ENCODE measurements around the gene PDE6B.

Gene PDE6B

DNA sequence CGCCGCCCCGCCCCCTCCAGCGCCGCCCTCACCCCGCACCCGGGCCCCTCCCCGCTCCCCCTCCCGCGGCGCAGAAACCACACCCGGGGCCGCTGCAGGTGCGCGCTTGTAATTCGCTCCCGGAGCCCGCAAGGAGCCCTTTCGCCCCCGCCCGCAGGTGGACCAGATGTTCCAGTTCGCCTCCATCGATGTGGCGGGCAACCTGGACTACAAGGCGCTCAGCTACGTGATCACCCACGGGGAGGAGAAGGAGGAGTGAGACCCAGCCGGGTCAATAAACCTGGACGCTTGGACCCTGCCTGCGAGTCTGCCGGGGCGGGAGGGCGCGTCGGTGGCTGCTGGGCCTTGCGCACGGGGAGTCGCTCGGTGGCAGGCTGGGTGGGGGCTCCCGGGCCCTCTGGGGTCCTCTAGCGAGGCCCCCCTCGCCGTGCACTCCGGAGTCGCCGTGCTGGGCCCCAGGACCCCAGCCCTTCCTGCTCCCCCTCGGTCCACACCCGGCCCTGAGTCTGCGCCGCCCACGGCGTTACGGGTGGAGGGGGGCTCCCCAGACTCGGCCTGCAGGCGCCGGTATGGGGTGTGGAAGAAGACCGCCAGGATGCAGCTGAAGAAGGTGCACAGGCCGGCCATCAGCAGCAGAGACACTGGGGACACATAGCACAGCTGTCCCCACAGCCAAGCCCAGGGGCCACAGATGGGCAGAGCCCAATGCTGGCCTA lies 56.5 kb downstream of the PDE6B start:
- TF ChIP-seq, protein P1, sequence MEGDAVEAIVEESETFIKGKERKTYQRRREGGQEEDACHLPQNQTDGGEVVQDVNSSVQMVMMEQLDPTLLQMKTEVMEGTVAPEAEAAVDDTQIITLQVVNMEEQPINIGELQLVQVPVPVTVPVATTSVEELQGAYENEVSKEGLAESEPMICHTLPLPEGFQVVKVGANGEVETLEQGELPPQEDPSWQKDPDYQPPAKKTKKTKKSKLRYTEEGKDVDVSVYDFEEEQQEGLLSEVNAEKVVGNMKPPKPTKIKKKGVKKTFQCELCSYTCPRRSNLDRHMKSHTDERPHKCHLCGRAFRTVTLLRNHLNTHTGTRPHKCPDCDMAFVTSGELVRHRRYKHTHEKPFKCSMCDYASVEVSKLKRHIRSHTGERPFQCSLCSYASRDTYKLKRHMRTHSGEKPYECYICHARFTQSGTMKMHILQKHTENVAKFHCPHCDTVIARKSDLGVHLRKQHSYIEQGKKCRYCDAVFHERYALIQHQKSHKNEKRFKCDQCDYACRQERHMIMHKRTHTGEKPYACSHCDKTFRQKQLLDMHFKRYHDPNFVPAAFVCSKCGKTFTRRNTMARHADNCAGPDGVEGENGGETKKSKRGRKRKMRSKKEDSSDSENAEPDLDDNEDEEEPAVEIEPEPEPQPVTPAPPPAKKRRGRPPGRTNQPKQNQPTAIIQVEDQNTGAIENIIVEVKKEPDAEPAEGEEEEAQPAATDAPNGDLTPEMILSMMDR (IDR thresholded peaks at IDR 0.05; ENCODE audit: low read depth, low read length): no peak
- no peak overlapping the region for H3K4me3 ChIP-seq (ENCODE audit: low read depth, low read length)

DNA sequence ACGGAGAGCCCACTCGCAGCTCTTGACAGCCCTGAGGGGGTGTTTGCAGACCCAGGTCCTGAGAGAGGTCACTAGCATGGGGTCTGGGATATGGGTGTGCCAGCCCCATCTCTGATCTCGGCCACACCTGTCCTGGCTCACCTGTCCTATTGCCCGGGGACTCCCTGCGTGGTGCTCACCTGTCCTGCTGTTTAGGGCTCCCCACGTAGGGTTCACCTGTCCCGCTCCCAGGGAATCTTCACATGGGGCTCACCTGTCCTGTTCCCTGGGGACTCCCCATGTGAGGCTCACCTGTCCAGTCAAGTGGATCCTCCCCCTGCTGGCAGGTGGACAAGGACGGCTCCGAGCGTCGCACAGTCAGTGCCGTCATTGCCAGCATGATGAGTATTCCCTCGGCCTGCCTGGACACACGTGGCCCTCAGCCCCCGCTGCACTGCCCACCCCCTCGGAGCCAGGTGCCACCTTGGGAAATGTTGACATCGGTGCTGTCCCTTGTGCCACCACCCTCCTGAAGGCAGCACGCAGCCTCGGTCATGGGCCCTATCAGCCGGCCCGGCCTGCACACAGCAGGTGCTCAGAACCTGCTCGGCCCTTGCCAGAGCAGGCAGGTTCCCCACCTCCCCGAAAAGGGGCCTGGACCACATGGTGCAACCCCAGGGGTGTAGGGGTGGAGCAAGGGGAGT lies 57.3 kb downstream of the PDE6B start:
- TF ChIP-seq, protein P1 (IDR thresholded peaks at IDR 0.05; ENCODE audit: low read depth, low read length): no peak
- H3K4me3 ChIP-seq (ENCODE audit: low read depth, low read length): no peak overlapping the region

DNA sequence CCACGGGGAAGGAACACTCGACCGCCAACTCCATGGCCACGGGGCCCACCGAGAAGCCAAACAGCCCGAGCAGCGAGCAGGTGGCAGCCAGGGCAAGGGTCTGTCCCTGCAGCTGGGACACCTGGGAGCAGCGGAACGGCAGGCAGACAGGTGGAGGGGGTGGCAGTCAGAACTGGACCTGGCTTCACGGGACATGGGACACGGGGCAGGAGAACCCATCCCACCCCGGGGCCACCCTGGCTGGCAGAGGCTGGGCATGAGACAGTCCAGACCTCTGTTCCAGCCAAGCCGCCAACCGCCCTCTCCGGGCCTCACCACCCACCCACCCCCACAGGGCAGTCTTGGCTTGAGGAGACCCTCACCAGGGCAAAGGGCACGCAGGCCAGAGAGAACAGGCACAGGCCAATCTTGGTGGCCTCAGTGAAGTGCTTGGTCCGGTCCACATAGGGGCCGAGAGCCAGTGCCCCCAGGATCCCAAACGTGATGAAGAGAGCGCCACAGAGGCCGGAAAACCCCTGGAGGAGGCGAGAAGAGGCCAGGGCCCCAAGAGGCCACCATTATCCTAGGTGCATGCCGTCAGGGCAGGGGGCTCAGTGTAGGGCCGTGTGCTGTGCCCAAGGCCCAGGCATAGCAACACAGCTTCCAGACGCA lies 58.0 kb downstream of the PDE6B start:
- TF ChIP-seq, protein P1 (IDR thresholded peaks at IDR 0.05; ENCODE audit: low read depth, low read length): no peak
- no peak overlapping the region for H3K4me3 ChIP-seq (ENCODE audit: low read depth, low read length)

DNA sequence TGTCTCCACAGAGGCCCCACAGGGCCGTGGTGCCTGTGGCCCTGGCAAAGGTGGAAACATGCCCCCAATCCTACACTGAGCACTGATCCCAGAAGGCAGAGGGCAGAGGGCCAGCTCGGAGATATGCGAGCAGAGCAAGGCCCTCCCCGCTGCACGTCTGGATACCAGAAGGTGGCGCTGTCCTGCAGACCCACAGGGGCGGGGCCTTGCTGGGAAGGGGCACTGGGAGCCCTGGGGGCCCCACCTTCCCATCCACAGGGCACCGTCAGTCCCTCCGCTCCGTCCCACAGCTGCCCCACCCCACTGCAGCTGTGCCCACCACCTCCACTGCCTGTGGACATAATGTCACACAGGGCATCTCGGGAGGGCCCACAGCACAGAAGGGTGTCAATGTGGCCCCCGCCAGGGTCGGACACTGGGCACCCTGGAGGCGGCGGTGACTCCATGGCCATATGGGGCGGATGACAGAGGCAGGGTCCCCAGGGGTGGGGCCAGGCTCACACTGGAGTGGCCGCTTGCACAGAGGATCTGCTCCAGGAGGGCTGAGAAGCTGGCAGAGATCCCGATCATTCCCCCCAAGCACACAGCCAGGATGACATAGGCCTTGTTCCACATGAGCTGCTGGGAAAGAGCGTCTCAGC lies 58.7 kb downstream of the PDE6B start:
- TF ChIP-seq, protein P1 (IDR thresholded peaks at IDR 0.05; ENCODE audit: low read depth, low read length): peak; percentile 68
- H3K4me3 ChIP-seq (ENCODE audit: low read depth, low read length): no peak overlapping the region

DNA sequence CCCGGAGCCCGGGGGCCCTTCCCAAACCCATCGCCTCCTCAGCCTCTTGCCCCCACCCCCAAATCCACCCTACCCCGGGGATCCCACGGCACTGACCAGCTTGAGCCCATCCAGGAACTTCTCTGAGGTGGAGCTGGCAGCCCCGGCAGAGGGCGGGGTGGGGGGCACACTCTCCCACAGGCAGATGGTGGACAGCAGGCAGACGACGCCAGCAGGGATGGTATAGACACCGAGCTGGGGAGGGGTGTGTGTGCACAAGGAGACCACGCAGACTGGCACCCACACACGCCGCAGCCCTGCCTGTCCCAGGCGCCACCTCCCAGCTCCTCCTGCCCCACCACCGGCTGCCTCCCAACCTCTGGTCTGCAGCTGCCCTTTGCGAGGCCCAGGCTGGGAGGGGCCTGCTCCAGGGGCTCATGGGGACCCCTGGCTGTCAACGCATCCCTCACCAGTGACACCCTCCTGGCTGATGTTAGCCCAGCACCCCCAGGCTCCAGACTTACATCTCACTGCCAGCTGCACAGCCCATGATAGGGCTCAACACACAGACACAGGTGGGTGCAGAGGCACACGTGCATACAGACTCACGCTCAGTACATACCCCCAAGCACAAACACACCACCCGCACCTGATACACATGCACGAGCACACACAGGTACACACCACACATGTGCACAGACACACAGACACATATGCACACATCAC lies 59.4 kb downstream of the PDE6B start:
- no peak overlapping the region for H3K4me3 ChIP-seq (ENCODE audit: low read depth, low read length)
- TF ChIP-seq, protein P1 (IDR thresholded peaks at IDR 0.05; ENCODE audit: low read depth, low read length): no peak

DNA sequence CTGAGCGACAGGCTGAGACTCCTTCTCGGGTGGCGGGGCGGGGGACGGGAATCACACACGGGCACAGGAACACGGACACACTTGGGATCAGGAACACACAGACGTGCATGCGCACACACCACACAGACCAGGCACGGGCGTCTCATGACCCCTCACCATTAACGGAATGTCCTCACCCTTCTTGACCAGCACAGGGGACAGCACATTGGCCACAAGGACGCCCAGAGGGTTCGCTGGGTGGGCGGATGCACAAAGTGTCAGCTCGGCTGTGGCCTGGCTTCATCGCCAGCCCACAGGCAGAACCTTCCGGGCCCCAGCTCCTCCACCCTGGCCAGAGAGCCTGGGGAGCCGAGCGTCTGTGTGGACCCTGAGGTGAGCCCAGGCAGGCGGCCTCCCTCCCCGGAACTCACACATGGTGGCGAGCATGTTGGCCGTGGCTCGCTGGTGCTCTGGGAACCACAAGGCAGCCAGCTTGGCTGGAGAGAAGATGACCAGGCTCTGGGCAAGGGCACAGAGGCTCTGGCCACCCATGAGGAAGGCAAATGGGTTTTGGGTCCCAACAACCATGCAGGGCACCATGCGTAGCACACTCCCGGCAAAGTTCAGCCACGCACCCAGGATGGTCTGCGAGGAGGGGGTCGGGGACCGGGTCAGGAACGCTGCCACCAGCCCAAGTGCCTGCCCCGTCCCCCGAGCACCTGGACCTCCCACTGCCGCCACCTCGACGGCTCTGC lies 60.5 kb downstream of the PDE6B start:
- H3K4me3 ChIP-seq (ENCODE audit: low read depth, low read length): no peak overlapping the region
- TF ChIP-seq, protein P1 (IDR thresholded peaks at IDR 0.05; ENCODE audit: low read depth, low read length): no peak

Data from WI38 (cell line).